Measurements from ENCODE around the gene RNGTT. TPM values are rescaled to one million over a fixed set of nuclear protein-coding genes. Genes with fewer than 3 reads are reported as not detected.
"Not testable (repeated sequence)": the region's sequence is repeated elsewhere in the genome, so short reads cannot be mapped to it uniquely, and the experiment has no call there.

The RNGTT gene
- total RNA-seq, 1 donor: 24.9 TPM

GRCh38 chr6:88914180-88914579, 49.2 kb downstream of the RNGTT start:
- no peak overlapping the region for H3K4me3 ChIP-seq (ENCODE audit: low read depth, low read length)
- no peak for TF ChIP-seq CTCF (IDR thresholded peaks at IDR 0.05; ENCODE audit: insufficient read depth, low read length)
- DNase-seq (ENCODE audit: low read depth): no peak

GRCh38 chr6:88913471-88913870, 49.9 kb downstream of the RNGTT start:
- no peak overlapping the region for H3K4me3 ChIP-seq (ENCODE audit: low read depth, low read length)
- TF ChIP-seq CTCF (IDR thresholded peaks at IDR 0.05; ENCODE audit: insufficient read depth, low read length): no peak

GRCh38 chr6:88910922-88911778, 52.3 kb downstream of the RNGTT start:
- H3K4me3 ChIP-seq (ENCODE audit: low read depth, low read length): no peak overlapping the region
- no peak for TF ChIP-seq CTCF (IDR thresholded peaks at IDR 0.05; ENCODE audit: insufficient read depth, low read length)
- peak; percentile 26 for DNase-seq (ENCODE audit: low read depth)

More at GRCh38 chr6:88913471-88913870, 49.9 kb downstream of the RNGTT start:
- DNase-seq (ENCODE audit: low read depth): no peak

- no peak overlapping the region for H3K4me3 ChIP-seq (ENCODE audit: low read depth, low read length)
- TF ChIP-seq CTCF (IDR thresholded peaks at IDR 0.05; ENCODE audit: insufficient read depth, low read length): no peak
- DNase-seq (ENCODE audit: low read depth): no peak
Observed at GRCh38 chr6:88908598-88909548, 54.5 kb downstream of the RNGTT start.

GRCh38 chr6:88907148-88907547, 56.3 kb downstream of the RNGTT start:
- not testable (repeated sequence) for DNase-seq (ENCODE audit: low read depth); H3K4me3 ChIP-seq (ENCODE audit: low read depth, low read length)

GRCh38 chr6:88899569-88900316, 63.7 kb downstream of the RNGTT start:
- DNase-seq (ENCODE audit: low read depth): no peak
- no peak for TF ChIP-seq CTCF (IDR thresholded peaks at IDR 0.05; ENCODE audit: insufficient read depth, low read length)
- no peak overlapping the region for H3K4me3 ChIP-seq (ENCODE audit: low read depth, low read length)

Data from fibroblast of the aortic adventitia (primary cell).